ENCODE measurements around the gene LMF1. TPM values are rescaled to one million over a fixed set of nuclear protein-coding genes. Genes with fewer than 3 reads are reported as not detected.

Gene LMF1
- total RNA-seq, 1 donor: 17.4 TPM

DNA sequence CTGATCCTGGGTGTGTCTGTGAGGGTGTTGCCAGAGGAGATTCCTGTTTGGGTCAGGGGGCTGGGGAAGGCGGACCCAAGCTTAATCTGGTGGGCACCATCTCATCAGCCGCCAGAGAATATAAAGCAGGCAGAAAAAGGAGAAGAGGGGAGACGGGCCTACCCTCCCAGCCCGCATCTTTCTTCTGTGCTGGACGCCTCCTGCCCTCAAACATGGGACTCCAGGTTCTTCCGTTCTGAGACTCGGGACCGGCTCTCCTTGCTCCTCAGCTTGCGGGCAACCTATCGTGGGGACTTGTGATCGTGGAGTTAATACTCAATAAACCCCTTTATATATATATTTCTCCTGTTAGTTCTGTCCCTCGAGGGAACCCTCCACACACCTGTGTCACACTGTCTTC is 64.5 kb downstream of the LMF1 start:
- H3K4me3 ChIP-seq (ENCODE audit: low read length): no peak overlapping the region
- H3K9me3 ChIP-seq (ENCODE audit: low read depth, low read length): no peaks in the 10 kb centered on the region
- no peaks in the 10 kb centered on the region for H3K4me1 ChIP-seq (ENCODE audit: insufficient read depth, low read length)
- no peaks in the 10 kb centered on the region for H3K27me3 ChIP-seq (ENCODE audit: insufficient read depth, low read length)

DNA sequence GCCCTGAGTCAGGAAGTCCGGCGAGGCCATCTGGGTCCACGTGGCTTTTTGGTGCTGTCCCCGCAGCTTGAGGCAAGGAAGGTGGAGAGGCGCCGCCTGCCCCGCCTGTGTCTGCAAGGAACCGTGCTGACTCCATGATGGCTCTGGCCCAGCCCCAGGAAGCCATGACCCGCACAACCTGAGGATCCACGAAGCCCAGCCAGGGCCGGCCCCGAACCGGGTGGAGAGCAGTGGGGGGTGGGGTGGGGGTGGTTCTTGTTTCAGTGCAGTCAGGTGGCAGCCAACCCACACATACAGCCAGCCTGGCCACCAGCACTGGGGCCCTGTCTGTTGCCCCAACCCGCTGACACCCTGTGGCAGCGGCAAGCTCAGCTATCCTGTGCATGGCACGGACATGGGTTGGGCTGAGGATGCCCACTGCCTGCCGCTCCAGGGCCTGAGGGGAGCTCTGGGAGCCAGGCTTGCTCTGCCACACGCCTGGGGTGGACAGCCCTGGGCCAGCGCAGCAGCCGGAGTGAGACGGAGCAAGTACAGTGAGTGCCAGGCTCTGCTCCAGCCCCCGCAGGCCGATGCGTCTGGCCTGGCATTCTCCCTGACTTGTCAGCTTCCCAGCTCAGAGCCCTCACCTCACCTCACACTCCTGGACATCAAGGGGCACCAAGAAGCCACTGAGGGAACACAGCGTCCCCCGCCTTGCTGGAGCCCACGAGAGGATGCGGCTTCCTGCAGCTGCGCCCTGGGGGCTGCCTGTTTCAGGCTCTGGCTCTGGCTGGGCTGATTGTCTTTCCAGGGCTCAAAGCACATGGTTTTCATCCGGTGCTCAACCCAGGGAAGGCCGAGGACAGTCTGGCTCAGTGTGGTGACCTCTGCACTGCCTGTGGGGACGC is 68.8 kb downstream of the LMF1 start:
- Histone ChIP-seq H3K4me3 (ENCODE audit: low read length) (no peak overlapping the region), H3K9me3 (ENCODE audit: low read depth, low read length) (no peaks in the 10 kb centered on the region), H3K27me3 (ENCODE audit: insufficient read depth, low read length) (no peaks in the 10 kb centered on the region), H3K4me1 (ENCODE audit: insufficient read depth, low read length) (no peaks in the 10 kb centered on the region)

DNA sequence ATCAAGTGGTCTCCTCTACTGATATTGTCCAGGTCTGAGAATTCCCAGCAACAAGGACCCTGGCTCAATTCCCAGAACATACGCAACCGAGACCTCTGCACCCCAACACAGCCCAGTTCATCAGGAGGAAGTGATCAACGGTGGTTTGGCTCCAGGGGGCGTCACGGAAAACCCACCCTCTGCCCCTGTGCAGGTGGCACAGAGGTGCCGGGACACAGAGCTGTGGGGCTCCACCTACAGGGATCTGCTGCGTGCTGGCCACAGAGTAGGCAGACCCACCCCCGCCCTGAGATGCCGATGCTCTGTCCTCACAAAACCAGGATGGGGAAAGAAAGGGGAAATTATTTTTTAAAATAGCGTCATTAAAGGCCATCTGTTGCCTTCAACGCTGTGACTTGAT is 69.6 kb downstream of the LMF1 start:
- H3K4me3 ChIP-seq (ENCODE audit: low read length): no peak overlapping the region
- no peaks in the 10 kb centered on the region for H3K4me1 ChIP-seq (ENCODE audit: insufficient read depth, low read length)
- H3K9me3 ChIP-seq (ENCODE audit: low read depth, low read length): no peaks in the 10 kb centered on the region
- no peaks in the 10 kb centered on the region for H3K27me3 ChIP-seq (ENCODE audit: insufficient read depth, low read length)

DNA sequence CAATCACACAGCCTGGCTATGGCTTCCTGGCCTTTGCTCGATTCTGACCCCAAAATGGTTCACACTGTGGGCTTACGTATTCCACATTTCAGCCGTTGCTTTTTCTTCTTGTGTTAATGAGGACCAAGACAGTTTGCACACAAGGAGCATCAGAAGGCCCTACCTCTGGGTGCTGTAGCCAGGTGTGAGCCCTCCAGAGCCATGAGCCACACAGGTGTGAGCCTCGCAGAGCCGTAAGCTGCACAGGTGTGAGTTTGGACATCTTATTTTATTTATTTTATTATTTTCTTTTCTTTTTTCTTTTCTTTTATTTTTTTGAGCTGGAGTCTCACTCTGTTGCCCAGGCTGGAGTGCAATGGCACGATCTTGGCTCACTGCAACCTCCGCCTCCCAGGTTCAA is 70.6 kb downstream of the LMF1 start:
- Histone ChIP-seq H3K9me3 (ENCODE audit: low read depth, low read length) (no peaks in the 10 kb centered on the region), H3K27me3 (ENCODE audit: insufficient read depth, low read length) (no peaks in the 10 kb centered on the region), H3K4me3 (ENCODE audit: low read length) (no peak overlapping the region), H3K4me1 (ENCODE audit: insufficient read depth, low read length) (no peaks in the 10 kb centered on the region)

DNA sequence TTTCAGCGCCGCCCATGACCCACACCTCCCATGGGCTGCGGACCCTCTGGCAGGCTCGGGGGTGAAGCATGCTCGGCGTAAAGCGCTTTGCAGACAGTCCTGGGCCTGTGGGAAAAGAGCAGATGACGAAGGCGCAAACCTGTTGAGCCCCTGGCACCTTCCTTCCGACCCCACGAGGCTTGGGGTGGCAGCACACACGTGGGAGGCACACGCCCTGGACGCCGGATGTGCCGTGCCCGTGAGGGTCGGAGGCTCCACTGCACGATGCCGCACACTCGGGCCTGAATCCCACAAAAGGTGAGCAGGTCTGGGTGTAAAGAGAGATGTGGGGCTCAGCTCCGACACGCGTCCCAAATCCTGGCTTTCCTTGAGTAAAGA is 71.1 kb downstream of the LMF1 start:
- Histone ChIP-seq H3K27me3 (ENCODE audit: insufficient read depth, low read length) (no peaks in the 10 kb centered on the region), H3K4me3 (ENCODE audit: low read length) (no peak overlapping the region), H3K9me3 (ENCODE audit: low read depth, low read length) (no peaks in the 10 kb centered on the region), H3K4me1 (ENCODE audit: insufficient read depth, low read length) (no peaks in the 10 kb centered on the region)

DNA sequence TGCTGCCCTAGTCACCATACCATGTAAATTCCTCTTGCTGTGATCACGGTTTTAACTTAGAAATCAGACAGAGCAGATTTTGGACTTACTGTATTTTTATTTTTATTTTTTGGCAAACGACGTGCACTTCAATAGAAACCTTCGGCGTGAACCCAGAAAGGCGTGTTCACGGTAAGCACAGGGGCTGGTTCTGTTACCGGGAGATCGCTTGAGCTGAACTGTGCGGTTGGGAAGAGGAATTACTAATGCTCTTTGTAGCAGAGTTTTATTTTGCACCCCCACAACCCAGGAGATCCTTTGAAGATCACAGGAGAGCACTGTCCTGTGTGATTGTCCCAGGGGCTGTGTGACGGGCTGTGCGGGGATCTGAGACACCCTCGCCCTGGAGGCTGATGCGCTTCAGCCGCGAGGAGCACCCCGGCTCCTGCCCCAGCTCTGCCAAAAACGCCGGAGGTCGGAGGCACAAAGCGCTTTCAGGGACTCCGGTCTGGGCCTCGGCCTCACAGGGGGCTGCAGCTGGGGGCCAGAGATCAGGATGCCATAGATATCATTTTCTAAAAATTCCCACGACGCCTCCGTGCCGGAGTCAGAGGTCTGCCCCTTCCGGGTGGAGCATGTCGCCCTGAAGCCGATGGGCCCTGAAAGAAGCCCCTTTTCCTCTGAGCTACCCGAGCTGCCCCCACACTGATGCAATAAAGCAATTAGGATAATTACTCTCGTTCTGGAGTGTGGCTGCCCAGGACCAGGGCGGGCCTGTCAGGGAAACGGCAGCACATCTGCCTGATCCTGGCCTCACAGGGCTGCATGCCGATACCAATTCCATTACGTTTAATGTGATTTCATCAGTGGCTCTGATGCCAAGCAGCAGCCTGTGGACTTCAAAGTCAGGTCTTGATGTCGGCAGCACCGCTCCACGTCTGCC is 71.8 kb downstream of the LMF1 start:
- Histone ChIP-seq H3K27me3 (ENCODE audit: insufficient read depth, low read length) (no peaks in the 10 kb centered on the region), H3K4me1 (ENCODE audit: insufficient read depth, low read length) (no peaks in the 10 kb centered on the region), H3K9me3 (ENCODE audit: low read depth, low read length) (no peaks in the 10 kb centered on the region), H3K4me3 (ENCODE audit: low read length) (no peak overlapping the region)

DNA sequence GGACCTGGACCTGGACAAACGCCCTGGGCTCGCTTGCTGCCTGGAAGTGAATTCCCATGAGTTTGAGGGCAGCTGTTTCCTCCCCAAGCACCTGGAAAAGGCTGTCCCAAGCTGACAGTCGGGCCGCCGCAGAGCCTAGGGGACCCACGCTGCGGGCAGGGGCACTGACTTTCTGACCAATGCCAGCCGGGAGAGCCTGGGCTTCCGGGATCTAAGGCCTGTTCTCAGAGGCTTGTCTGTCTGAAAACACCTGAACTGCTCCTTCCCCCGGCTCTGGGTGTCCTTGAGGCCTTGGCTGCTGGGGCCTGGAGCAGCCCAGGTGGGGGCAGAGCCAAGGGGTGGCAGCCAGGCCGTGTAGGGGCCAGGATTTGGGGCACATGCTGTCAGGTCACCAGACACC is 72.6 kb downstream of the LMF1 start:
- Histone ChIP-seq H3K27me3 (ENCODE audit: insufficient read depth, low read length) (no peaks in the 10 kb centered on the region), H3K4me1 (ENCODE audit: insufficient read depth, low read length) (no peaks in the 10 kb centered on the region), H3K4me3 (ENCODE audit: low read length) (no peak overlapping the region), H3K9me3 (ENCODE audit: low read depth, low read length) (no peaks in the 10 kb centered on the region)

DNA sequence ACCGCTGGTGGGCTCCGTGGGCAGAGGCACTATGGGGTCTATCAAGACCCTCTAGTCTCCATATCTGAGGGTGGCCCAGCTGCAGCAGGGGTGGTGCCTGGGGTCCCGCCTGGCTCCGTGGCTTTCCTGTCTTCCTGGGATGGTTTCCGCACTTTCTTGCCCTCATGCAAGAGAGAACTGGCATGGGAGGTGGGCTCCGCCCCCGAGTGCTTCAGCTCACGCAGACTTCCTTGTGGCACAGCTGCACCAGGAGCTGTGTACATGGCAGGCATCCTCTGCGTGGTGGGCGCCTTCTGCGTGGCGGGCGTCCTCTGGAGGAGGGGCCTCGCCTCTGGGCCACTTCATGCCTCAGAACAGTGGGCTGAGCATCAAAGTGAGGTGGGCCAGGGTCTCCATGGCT is 73.1 kb downstream of the LMF1 start:
- H3K4me3 ChIP-seq (ENCODE audit: low read length): no peak overlapping the region
- no peaks in the 10 kb centered on the region for H3K27me3 ChIP-seq (ENCODE audit: insufficient read depth, low read length)
- H3K4me1 ChIP-seq (ENCODE audit: insufficient read depth, low read length): no peaks in the 10 kb centered on the region
- H3K9me3 ChIP-seq (ENCODE audit: low read depth, low read length): no peaks in the 10 kb centered on the region

DNA sequence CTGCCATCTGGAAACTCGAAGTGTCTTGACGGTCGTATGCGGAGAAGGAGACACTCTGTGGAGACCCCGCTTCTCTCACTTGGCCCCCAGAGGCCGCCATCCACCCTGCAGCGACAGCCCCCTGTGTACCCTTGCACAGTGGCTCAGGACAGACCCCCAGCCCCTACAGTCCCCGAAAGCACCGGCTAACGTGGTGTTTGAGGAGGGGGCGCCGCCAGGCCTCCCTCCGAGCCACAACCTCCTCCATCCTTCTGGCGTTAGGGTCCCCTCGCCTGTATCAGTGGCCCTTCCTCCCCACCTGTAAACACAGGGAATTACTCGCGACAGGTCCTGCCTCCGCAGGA is 73.6 kb downstream of the LMF1 start:
- Histone ChIP-seq H3K4me1 (ENCODE audit: insufficient read depth, low read length) (no peaks in the 10 kb centered on the region), H3K4me3 (ENCODE audit: low read length) (no peak overlapping the region), H3K27me3 (ENCODE audit: insufficient read depth, low read length) (no peaks in the 10 kb centered on the region), H3K9me3 (ENCODE audit: low read depth, low read length) (no peaks in the 10 kb centered on the region)

DNA sequence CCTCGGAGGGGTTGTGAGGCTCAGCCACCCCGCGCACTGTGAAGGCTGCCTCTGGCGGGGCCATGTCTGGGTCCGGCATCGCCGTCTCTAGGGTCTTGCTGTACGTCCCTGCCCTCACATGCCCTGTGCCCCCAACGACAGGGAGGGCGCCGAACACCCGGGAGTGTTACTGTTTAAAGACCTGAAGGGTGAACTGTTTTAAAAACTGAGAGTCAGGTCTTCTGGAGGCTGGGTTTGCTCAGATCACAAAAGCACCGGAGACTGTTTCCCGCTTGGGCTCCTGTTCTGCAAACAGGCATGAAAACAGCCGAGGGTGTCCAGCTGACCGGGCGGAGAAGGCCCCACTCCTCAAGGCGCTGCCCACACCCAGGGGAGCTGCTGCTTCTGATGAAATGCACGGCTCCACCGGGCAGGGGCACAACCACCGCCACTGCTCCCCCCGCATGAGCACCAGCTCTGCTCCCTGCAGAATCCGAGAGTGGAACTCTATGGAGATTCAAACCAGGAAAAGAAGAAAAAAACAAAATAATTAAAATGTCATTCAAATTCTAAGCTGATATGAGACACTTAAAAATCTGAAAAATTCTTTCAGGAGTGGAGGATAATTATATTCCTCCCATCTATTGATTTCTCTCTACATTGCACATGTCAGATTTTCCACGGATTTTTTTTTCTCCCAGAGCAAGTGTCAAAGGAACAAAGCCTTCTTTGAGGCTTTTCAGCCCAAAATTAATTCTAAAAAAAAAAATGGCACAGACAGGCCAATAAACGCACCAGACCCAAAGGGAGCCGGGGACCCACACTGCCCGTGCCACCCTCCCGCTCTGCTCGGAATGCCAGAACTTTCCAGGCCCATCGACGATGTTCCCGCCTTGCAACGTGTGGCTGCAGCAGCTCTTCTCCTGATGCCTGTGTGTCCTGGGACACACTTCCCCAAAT is 74.3 kb downstream of the LMF1 start:
- H3K27me3 ChIP-seq (ENCODE audit: insufficient read depth, low read length): no peaks in the 10 kb centered on the region
- H3K4me1 ChIP-seq (ENCODE audit: insufficient read depth, low read length): no peaks in the 10 kb centered on the region
- no peaks in the 10 kb centered on the region for H3K9me3 ChIP-seq (ENCODE audit: low read depth, low read length)
- H3K4me3 ChIP-seq (ENCODE audit: low read length): no peak overlapping the region

DNA sequence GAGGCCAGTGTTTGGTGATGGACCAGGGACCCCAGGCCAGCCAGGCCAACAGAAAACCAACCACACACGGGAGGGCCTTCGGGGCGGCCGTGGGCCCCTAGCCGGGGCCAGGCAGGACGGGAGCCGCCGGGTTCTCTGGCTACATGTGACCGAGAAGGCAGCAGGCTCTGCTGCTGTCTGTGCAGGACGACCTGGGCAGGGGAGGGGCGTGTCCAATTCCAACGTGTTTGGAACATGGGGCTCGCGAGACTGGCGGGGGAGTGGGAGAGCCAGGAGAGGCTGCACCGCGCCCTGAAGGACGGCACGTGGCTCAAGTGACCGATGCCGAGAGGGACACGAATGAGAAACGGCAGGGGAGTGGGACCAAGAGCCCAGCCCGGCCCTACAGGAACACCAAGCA is 75.4 kb downstream of the LMF1 start:
- Histone ChIP-seq H3K4me3 (ENCODE audit: low read length) (no peak overlapping the region), H3K9me3 (ENCODE audit: low read depth, low read length) (no peaks in the 10 kb centered on the region), H3K27me3 (ENCODE audit: insufficient read depth, low read length) (no peaks in the 10 kb centered on the region), H3K4me1 (ENCODE audit: insufficient read depth, low read length) (no peaks in the 10 kb centered on the region)

DNA sequence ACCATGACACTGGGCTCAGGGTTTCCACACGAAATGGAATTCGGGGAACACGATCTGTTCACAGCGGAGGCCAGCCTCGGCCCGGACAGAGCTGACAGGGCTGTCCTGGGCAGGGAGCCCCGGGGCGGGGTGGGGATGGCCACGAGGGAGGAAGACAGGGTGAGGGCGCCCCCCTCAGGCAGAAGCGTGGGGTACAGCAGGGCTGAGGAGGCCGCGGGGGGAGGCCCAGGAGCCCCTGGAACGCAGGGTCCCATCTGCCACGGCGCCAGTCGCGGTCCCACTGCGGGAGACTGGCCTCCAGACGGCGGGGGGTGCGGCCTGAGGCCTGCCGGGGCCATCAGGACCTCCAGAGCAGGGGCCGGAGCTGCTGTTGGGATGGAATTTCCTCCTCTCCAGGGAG is 75.9 kb downstream of the LMF1 start:
- H3K27me3 ChIP-seq (ENCODE audit: insufficient read depth, low read length): no peaks in the 10 kb centered on the region
- H3K9me3 ChIP-seq (ENCODE audit: low read depth, low read length): no peaks in the 10 kb centered on the region
- H3K4me3 ChIP-seq (ENCODE audit: low read length): no peak overlapping the region
- no peaks in the 10 kb centered on the region for H3K4me1 ChIP-seq (ENCODE audit: insufficient read depth, low read length)

DNA sequence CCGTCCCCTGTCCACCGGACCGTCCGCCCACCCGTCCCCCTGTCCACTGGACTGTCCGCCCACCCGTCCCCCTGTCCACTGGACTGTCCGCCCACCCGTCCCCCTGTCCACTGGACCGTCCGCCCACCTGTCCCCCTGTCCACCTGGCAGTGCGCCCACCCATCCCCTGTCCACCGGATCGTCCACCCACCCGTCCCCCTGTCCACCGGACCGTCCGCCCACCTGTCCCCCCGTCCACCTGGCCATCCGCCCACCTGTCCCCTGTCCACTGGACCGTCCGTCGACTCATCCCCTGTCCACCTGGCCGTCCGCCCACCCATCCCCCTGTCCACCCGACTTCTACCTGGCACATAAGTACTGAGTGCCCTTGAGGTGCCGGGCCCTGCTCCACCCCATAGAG is 76.6 kb downstream of the LMF1 start:
- H3K4me3 ChIP-seq (ENCODE audit: low read length): no peak overlapping the region
- H3K27me3 ChIP-seq (ENCODE audit: insufficient read depth, low read length): no peaks in the 10 kb centered on the region
- H3K4me1 ChIP-seq (ENCODE audit: insufficient read depth, low read length): no peaks in the 10 kb centered on the region
- no peaks in the 10 kb centered on the region for H3K9me3 ChIP-seq (ENCODE audit: low read depth, low read length)

DNA sequence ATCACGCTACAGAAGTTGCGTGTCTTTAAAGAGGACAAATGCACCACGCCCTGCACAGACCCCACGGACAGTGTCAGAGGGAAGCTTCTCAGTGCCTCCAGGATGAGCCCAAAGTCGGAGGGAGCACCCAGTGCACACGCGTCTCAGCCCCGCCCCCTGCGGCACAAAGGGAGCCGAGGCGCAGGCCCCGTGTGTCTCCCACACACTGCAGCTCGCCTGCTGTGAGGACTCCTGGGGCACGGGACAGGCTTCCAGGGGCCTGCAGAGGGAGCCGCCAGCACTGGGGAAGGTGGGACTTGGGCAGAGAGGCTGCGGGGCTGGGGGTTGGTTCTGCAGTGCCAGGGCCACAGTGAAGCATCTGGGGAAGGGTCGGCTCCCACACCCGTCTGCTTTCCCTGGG is 77.4 kb downstream of the LMF1 start:
- H3K4me1 ChIP-seq (ENCODE audit: insufficient read depth, low read length): no peaks in the 10 kb centered on the region
- H3K27me3 ChIP-seq (ENCODE audit: insufficient read depth, low read length): no peaks in the 10 kb centered on the region
- H3K4me3 ChIP-seq (ENCODE audit: low read length): no peak overlapping the region
- no peaks in the 10 kb centered on the region for H3K9me3 ChIP-seq (ENCODE audit: low read depth, low read length)

Measured in mononuclear cell (primary cell).